GM21526 (cell line): ENCODE results near the gene ATXN1.
"Not testable (repeated sequence)": the region's sequence is repeated elsewhere in the genome, so short reads cannot be mapped to it uniquely, and the experiment has no call there.

ENCODE experiments used
- ATAC-seq: cut with Tn5 transposase; IDR thresholded peaks from one replicate; pipeline ENCODE4 v1.9.1; 2021; ENCODE audit warnings: moderate library complexity; ENCODE audit not compliant: unreplicated experiment, low FRiP score

Gene ATXN1

DNA sequence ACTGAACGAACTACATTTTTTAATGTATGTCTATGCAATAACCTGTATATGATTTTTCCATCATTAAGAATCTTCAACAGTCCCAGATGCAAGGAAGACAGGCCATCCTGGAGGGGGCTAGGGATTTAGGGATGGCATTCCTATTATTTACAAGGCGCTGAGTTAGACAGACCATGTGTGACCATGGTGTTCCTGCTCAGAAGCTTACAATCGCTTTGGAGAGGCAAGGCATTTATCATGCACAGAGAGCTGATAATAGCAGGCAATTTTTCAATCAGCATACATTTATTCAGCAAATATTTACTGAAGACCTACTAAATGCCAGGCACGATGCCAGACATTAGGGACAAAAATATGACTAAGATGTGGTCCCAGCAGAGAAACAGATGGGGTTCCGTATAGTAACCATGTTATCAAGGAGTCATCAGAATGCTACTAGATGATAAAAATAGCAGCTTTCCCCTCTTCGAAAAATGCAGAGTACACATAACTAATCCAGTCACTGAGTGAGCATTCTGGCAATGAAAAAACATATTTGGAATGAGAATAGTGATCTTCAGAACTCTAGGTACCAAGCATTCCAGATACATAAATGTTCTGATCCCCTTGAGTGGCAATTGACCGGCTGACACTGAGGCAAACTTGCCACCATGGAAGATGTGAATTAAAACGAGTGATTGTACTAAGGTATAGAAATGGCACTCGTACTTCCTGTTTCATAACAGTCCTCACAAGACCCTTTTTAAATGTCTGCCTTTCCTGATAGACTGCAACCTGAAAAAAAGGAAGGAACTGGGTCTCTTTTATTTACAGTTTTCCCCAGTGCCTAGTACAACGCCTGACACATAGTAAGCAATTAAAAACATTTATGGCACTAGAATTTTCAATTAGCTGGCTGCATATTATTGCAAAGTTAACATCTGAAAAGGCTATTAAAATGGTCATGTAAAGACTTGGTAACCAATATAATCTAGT is 135.7 kb downstream of the ATXN1 start:
- ATAC-seq, result no peak

DNA sequence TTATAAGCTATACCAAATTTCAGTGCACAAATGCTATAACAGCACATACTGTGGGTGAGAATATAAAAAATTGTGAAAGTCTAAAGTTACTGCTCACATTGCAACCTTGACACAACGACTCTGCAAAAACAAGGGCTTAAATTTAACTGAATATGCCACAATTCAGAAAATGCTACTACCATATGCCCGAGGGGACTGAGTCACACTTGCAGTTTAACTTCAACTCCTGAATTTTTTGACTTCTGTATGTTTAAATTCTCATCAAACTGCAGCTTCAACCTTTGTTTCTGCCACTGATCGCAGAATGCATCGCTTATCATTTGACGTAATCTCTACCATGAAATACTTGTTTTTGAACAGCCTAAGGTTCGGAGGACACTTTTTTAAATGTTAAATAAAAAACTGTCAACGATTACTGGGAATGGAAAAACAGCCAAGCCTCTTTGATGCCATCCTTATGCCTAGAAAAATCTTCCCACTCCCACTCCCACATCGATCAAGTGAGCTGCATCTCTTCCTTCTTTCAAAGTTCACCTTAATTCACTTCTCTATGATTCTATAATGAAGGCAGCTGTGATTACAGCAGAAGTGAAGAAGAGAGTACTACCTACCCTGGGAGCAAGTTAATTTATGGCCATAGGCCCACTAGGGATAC is 136.5 kb downstream of the ATXN1 start:
- no peak for ATAC-seq

DNA sequence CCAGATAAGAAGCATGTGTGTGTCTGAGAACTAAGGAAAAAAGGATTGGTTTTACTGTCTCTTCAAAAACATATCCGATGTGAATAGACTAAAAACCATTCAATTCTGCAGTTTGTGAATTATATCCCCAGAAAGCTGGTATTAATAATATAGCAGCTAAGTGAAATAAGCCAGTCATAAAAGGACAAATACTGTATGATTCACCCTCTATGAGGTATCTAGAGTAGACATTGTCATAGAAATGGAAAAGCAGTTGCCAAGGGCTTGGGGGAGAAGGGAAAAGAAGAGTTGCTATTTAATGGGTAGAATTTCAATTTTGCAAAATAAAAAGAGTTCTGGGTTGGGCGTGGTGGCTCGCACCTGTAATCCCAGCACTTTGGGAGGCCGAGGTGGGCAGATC is 137.5 kb downstream of the ATXN1 start:
- no peak for ATAC-seq

DNA sequence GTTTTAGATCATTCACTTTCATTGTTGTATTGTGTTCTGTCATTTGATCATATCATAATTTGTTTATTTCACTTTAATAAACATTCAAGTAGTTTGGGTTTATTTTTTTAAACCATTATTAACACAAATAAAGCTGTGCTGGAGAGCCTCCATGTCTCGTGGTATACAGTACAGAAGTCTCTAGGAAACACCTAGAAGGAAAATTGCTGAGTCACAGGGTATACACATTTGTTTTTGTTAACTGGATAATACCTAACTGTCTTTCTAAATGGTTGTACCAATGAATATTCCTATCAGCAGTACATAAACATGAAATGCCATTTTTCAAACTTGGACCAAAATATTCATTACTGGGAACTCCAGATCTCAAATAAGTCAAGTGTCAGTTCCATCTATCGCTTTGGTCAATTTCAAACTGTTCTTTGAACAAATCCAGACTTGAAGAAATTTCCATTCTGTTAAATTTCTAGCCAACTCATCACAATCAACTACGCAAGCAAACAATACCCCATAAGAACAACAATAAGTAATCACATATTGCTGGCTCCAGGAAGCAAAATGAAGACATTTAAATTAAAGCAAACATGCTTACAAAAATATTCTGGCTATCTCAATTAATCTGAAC is 138.1 kb downstream of the ATXN1 start:
- ATAC-seq, result no peak

DNA sequence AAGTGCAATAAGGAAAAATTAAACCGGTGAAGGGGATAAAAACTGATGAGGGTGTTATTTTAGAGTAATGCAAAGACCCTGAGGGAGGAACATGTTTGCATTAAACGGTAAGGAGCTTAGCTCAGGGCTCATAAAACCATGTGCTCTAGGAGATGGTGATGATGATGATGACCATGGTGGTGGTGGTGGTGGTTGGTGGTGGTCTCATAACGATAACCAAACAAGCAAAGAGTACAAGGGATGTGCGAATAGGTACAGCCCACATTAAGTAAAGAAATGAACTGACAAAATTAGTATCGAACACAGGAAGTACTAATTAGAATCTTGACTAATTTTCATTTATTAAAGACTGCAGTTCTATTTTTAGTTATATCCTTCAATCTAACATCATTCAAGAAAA is 139.1 kb downstream of the ATXN1 start:
- ATAC-seq, result no peak

DNA sequence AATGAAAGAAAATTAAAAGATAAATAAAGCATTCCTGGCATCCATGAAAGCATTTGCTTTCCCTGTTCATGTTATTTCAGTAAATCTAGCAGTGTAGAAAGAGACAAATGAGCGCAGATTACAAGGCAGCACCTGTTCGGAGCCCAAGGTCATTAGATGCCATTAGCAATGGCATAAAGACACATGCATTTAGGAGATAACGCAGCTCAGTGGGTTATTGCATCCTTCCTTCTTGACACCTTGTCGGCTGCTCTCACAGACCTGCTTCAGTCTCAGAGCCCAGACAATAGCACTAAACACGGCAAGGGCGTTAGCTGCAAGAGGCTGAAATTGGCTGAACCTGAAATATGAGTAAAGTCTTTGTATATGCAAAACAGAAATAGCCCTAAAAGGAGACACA is 140.3 kb downstream of the ATXN1 start:
- ATAC-seq, result no peak

DNA sequence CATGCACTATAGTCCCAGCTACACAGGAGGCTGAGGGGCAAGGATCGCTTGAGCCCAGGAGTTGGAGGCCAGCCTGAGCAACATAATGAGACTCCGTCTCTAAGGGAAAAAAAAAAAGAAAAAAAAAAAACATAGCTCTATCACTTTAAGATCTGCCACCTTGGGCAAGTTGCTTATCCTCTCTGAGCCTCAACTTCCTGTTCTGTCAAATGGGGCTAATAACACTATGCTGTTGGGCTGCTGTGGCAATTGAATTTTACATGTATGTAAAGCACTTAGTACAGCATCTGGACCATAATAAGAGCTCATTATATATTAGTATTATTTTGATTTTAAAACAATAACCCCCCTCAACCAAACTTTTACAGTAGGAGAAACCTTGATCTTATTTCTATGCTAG is 141.5 kb downstream of the ATXN1 start:
- ATAC-seq, result no peak

DNA sequence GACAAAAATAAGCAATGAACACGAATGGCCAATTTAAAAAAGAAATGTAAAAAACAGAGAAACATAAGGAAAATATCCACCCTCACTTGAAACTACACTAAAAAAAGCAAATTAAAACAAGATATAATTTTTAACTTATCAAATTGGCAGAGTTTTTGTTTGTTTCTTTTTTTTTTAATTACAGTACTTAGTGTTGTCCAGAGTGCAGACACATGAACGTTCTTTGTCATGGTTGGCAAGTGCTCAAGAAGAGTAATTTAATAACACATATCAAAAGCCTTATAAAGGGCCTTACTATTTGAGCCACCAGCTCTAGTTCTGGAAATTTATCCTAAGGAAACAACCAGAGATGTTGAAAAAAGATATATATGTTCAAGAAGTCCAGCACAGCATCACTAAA is 142.3 kb downstream of the ATXN1 start:
- no peak for ATAC-seq

DNA sequence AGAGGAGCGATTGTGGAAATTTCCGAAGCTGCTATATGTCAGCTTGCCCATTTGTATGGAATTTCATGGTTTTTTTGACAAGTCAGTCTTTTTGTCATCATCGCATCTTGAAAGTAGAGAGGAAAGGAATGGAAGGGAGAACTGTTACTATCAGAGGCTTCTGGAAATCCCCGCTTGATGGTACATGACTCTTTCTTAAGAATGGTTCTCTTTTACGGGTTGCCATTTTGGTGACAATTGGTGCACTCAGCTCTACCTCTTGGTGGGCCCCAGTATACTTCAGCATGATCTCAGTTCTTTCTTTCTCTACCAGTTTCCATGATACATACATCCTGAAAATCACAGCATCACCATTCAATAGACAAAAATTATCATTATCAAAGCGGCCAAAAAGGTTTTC is 146.0 kb downstream of the ATXN1 start:
- not testable (repeated sequence) for ATAC-seq

DNA sequence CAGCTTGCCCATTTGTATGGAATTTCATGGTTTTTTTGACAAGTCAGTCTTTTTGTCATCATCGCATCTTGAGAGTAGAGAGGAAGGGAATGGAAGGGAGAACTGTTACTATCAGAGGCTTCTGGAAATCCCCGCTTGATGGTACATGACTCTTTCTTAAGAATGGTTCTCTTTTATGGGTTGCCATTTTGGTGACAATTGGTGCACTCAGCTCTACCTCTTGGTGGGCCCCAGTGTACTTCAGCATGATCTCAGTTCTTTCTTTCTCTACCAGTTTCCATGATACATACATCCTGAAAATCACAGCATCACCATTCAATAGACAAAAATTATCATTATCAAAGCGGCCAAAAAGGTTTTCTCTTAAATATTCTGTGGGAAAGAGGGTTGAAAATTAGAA is 147.1 kb downstream of the ATXN1 start:
- not testable (repeated sequence) for ATAC-seq

DNA sequence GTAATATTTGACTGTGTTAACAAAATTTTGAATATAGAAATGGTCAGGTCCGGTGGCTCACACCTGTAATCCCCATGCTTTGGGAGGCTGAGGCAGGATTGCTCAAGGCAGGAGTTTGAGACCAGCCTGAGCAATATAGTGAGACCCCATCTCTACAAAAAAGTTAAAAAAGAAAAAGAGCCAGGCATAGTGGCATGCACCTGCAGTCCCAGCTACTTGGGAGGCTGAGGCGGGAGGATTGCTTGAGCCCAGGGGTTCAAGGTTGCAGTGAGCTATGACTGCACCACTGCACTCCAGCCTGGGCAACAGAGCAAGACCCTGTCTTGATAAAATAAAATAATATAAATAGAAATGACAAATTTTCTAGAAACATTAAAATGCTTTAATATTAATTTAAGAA is 147.8 kb downstream of the ATXN1 start:
- not testable (repeated sequence) for ATAC-seq

DNA sequence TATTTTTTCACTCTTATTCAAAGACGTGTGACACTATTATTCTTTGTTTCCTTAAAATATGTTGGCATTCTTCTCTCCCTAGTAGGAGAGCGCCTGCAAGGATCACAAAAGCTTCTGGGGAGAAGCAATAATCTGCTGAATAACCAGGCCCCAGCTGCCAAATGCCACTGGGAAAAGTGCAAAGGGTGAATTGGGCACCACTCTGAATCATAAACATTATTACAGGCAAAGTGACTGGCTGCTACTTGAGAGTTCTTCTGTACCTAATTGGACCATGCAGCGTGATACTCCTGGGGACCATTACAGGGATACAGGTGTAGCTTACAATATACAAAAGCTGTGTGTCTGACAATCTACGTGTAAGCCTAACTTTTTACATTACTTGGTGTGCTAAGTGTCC is 152.8 kb downstream of the ATXN1 start:
- no peak for ATAC-seq

DNA sequence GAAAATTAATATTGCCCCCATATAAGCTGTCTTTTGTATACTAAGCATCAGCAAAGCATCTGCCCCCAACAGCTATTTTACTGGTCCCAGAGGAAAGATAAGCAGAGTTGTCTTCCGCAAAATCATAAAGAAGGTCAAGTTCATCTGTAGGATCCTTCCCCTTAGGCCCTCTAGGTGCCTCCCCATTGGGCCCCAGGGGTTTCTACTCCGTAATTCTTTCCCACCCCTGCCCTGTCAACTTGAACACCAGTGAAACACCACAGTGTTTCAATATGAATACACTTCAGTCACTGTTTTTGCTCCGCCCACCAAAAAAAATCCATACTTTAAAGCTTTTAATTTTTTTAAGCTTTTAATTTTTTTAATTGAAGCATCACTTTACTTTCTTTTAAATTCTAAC is 159.2 kb downstream of the ATXN1 start:
- ATAC-seq, result peak; percentile 67

DNA sequence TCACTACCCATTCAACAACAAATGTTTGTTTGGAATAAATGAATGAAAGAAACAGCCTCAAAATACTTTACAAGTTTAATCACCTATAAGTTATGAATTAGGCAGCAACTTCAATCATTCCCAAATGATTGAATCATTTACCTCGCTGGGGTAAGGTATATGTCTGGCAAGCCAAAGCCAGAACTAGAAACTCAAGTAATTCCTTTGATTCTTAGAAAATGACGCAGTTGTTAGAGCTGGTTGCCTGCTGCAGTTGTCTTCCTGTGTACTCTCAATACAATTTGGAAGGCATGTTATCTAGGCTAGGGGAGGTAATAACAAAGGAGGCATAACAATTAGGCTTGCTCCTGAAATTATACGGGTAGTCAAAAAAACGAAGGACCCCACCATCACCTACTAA is 160.6 kb downstream of the ATXN1 start:
- ATAC-seq, result no peak

DNA sequence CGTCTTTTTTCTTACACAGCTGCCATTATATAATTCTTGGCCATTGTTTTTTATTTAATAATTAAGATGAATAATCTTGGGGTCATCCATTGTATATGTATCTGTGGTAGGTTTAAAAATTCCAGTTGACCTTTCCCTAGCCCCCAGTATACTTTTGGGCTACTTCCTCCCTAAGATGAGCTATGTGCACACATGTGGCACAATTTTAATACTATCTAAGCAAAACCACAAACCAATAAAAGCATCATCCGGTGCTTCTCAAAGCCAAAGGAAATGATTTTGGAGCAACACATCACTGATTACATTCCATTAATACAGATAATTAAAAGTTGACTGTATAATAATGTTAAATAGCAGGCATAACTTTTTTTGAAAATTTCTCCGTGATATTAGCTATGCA is 161.2 kb downstream of the ATXN1 start:
- no peak for ATAC-seq

DNA sequence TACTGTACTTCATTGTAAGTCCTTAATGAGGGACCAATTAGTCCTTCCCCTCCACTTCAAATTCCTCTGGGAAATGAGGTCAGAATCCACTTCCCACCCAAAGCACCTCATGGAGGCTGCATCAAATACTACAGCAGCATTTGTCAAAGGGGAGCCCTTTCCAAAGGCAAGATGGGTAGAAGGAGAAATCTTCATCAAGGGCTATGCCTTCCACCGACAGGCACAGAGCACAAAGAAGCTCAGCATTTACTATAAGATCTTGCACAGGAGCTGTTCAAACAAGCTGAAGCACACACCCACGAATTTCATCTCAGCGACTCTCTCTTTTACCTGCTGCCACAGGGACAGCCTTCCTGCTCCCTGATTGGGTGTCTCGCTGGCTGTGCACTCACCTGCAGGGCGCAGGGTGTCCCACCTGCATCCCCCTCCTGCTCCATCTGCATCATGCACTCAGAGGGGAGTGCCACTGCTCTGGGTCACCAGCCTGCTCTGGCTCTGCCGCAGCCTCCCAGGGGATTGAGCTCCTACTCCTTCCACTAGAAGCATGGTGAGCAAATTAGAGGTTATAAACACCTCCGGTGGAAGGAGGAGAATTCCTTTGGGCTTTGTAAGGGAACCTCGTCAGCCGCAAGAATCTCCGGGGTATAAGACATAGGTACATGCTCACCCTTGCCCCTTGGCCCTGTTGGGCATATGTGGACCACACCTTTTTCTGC is 164.5 kb downstream of the ATXN1 start:
- no peak for ATAC-seq

DNA sequence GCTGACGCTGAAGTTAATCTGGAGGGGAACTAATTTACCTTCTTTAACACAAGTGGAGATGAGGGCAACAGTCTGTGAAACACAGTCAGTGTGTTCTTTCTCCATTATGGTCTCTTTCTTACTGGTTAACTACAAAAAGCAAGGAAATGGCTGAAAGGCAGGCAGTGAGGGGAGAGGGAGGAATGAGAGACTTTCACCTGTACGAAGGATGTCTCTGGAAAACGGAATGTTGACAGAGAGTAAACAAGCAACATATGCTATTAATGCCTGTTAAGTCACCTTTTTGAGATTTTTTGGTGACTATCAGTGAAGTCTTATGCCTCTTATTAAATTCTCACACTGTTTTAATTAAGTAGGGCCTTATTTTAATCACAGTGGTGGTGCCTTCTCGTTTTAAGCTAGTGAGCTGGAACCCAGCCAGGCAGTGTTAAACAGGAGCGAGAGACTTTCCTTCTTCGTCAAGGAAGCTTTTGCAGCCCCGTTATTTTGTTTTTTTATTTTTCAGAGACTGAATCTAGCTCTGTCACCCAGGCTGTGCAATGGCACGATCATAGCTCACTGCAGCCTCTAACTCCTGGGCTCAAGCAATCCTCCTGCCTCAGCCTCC is 165.6 kb downstream of the ATXN1 start:
- no peak for ATAC-seq

DNA sequence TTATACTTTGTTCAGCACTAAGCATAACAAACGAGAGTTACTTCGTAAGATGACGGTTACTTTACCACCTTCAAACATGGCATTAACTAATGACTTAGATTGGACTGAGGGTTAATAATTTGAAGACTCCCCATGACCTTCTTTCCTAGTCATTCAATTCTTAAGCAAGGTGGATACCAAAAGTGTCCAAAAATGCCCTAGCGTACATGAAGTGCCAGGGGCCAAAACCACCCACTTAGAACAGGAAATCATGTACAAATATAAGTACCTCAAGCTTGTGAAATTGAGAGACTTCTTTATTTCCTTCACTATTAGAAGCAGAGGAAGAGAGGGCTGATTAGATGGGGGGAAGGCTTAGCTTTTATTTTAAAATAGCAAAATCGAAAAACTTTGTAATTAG is 166.4 kb downstream of the ATXN1 start:
- ATAC-seq, result no peak

DNA sequence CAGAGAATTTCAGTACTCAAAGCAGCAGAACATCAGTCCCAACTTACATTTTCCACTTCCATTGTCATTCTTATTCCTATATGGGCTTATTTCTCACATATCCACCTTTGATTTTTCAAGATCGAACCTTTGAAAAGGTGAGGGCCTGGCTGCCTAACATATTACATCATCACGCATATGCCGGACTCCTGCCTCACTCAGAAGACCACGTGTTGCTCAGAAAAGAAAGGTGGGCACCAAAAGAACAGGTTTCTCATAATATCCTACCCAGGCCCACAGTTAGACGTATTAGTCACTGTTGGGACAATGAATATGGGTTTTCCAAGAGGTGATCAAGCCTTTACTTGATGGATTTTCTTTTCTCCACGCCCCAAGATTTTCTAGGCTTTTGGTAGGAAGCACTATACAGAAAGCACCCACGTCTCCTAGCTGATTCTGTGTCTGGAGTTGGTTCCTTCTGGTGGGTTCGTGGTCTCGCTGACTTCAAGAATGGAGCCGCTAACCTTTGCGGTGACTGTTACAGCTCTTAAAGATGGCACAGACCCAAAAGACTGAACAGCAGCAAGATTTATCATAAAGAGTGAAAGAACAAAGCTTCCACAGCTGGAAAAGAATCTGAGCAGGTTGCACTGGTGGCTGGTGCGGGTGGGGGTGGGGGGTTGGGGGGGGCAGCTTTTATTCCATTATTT is 168.9 kb downstream of the ATXN1 start:
- ATAC-seq, result no peak
